ENCODE measurements around the gene KNTC1. TPM values are rescaled to one million over a fixed set of nuclear protein-coding genes. Genes with fewer than 3 reads are reported as not detected.

Gene KNTC1
- total and polyA plus RNA-seq, 2 of the 13 experiments (the other 11 are each of a cell fraction or from before 2014, with no cell fraction given): 45.1 to 57.6 TPM

GRCh38 chr12:122489038-122489437 is 38.0 kb upstream of the KNTC1 start (continued):
- TF ChIP-seq TEF (CRISPR knock-in tag; IDR thresholded peaks at IDR 0.05) (no peak), MED13 (CRISPR knock-in tag; IDR thresholded peaks at IDR 0.05) (no peak), GATAD1 (CRISPR knock-in tag; IDR thresholded peaks at IDR 0.05) (peak; percentile 46; the same call in 1 of the 2 replicates), ZKSCAN5 (CRISPR knock-in tag; IDR thresholded peaks at IDR 0.05) (no peak), ZNF3 (CRISPR knock-in tag; IDR thresholded peaks at IDR 0.05) (no peak), ZNF672 (CRISPR knock-in tag; IDR thresholded peaks at IDR 0.05) (no peak), CBX2 (IDR thresholded peaks at IDR 0.05; ENCODE audit: low read depth, low read length) (no peak), CBX2 (CRISPR knock-in tag; IDR thresholded peaks at IDR 0.05; ENCODE audit: low read depth) (no peak), U2AF1 (optimal IDR thresholded peaks at IDR 0.05; ENCODE audit: low read depth, low read length) (no peak), TBX3 (IDR thresholded peaks at IDR 0.05; ENCODE audit: borderline replicate concordance) (peak; percentile 67; the same call in 1 of the 2 replicates), ZIK1 (CRISPR knock-in tag; IDR thresholded peaks at IDR 0.05; ENCODE audit: borderline replicate concordance, low read depth) (no peak), THAP11 (CRISPR knock-in tag; IDR thresholded peaks at IDR 0.05) (peak; percentile 87), AHDC1 (CRISPR knock-in tag; IDR thresholded peaks at IDR 0.05; ENCODE audit: borderline replicate concordance) (peak; percentile 88; the same call in 1 of the 2 replicates)
- TF ChIP-seq, protein P1, sequence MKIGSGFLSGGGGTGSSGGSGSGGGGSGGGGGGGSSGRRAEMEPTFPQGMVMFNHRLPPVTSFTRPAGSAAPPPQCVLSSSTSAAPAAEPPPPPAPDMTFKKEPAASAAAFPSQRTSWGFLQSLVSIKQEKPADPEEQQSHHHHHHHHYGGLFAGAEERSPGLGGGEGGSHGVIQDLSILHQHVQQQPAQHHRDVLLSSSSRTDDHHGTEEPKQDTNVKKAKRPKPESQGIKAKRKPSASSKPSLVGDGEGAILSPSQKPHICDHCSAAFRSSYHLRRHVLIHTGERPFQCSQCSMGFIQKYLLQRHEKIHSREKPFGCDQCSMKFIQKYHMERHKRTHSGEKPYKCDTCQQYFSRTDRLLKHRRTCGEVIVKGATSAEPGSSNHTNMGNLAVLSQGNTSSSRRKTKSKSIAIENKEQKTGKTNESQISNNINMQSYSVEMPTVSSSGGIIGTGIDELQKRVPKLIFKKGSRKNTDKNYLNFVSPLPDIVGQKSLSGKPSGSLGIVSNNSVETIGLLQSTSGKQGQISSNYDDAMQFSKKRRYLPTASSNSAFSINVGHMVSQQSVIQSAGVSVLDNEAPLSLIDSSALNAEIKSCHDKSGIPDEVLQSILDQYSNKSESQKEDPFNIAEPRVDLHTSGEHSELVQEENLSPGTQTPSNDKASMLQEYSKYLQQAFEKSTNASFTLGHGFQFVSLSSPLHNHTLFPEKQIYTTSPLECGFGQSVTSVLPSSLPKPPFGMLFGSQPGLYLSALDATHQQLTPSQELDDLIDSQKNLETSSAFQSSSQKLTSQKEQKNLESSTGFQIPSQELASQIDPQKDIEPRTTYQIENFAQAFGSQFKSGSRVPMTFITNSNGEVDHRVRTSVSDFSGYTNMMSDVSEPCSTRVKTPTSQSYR (CRISPR knock-in tag; IDR thresholded peaks at IDR 0.05; ENCODE audit: borderline replicate concordance): peak; percentile 32; the same call in 1 of the 2 replicates
- TF ChIP-seq, protein P2, sequence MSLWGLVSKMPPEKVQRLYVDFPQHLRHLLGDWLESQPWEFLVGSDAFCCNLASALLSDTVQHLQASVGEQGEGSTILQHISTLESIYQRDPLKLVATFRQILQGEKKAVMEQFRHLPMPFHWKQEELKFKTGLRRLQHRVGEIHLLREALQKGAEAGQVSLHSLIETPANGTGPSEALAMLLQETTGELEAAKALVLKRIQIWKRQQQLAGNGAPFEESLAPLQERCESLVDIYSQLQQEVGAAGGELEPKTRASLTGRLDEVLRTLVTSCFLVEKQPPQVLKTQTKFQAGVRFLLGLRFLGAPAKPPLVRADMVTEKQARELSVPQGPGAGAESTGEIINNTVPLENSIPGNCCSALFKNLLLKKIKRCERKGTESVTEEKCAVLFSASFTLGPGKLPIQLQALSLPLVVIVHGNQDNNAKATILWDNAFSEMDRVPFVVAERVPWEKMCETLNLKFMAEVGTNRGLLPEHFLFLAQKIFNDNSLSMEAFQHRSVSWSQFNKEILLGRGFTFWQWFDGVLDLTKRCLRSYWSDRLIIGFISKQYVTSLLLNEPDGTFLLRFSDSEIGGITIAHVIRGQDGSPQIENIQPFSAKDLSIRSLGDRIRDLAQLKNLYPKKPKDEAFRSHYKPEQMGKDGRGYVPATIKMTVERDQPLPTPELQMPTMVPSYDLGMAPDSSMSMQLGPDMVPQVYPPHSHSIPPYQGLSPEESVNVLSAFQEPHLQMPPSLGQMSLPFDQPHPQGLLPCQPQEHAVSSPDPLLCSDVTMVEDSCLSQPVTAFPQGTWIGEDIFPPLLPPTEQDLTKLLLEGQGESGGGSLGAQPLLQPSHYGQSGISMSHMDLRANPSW (CRISPR knock-in tag; IDR thresholded peaks at IDR 0.05; ENCODE audit: borderline replicate concordance): peak; percentile 52; the same call in 1 of the 2 replicates
- TF ChIP-seq, protein P3, sequence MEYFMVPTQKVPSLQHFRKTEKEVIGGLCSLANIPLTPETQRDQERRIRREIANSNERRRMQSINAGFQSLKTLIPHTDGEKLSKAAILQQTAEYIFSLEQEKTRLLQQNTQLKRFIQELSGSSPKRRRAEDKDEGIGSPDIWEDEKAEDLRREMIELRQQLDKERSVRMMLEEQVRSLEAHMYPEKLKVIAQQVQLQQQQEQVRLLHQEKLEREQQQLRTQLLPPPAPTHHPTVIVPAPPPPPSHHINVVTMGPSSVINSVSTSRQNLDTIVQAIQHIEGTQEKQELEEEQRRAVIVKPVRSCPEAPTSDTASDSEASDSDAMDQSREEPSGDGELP (IDR thresholded peaks at IDR 0.05; ENCODE audit: borderline replicate concordance, low read depth): peak; percentile 53; the same call in 1 of the 2 replicates

Data from HepG2 (cell line).